Measurements from ENCODE around the gene PEX6. TPM values are rescaled to one million over a fixed set of nuclear protein-coding genes. Genes with fewer than 3 reads are reported as not detected.

PEX6 gene
- total and polyA plus RNA-seq, 2 experiments from 2014 or later, result 6.5 to 25.1 TPM

DNA sequence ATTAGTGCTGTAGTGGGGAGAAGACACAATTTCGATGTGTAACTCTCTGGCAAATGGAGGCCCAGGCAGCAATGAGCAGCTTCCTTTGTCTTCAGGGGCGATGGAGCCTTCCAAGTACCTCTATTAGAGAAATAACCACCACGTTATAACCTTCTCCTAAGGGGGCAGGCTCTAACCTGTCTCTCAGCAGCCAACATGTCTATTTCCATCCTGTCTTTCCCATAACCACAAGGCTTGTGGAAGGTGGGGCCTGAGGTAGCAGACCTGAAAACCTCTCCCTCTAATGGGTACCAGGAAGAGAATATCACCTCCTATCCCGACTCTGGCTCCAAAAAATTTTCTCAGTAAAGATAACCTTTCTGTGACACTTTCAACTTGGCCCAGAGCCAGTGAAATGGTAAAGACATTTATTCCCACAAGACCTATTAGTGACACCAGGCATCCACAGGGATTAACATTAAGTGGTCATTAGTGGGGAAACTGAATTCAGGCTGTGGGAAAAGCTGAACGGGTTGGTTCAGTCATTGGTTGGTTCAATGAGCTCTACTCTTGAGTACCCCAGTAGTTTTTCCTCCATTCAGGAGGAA is 4.0 kb downstream of the PEX6 start:
- H3K9me3 Mint-ChIP-seq, result no peaks in the 10 kb centered on the region
- TF ChIP-seq CREB1 (CRISPR knock-in tag; IDR thresholded peaks at IDR 0.05; ENCODE audit: low read depth) (no peak), ZNF331 (CRISPR knock-in tag; IDR thresholded peaks at IDR 0.05; ENCODE audit: low read depth) (no peak), ZNF114 (CRISPR knock-in tag; IDR thresholded peaks at IDR 0.05) (no peak)
- TF ChIP-seq, protein P1, sequence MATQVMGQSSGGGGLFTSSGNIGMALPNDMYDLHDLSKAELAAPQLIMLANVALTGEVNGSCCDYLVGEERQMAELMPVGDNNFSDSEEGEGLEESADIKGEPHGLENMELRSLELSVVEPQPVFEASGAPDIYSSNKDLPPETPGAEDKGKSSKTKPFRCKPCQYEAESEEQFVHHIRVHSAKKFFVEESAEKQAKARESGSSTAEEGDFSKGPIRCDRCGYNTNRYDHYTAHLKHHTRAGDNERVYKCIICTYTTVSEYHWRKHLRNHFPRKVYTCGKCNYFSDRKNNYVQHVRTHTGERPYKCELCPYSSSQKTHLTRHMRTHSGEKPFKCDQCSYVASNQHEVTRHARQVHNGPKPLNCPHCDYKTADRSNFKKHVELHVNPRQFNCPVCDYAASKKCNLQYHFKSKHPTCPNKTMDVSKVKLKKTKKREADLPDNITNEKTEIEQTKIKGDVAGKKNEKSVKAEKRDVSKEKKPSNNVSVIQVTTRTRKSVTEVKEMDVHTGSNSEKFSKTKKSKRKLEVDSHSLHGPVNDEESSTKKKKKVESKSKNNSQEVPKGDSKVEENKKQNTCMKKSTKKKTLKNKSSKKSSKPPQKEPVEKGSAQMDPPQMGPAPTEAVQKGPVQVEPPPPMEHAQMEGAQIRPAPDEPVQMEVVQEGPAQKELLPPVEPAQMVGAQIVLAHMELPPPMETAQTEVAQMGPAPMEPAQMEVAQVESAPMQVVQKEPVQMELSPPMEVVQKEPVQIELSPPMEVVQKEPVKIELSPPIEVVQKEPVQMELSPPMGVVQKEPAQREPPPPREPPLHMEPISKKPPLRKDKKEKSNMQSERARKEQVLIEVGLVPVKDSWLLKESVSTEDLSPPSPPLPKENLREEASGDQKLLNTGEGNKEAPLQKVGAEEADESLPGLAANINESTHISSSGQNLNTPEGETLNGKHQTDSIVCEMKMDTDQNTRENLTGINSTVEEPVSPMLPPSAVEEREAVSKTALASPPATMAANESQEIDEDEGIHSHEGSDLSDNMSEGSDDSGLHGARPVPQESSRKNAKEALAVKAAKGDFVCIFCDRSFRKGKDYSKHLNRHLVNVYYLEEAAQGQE (IDR thresholded peaks at IDR 0.05; ENCODE audit: unreplicated experiment), result no peak
- H3K27ac ChIP-seq (ENCODE audit: low read depth), result no peak overlapping the region
- peaks cover 13% of the 10 kb centered on the region for H3K4me1 Mint-ChIP-seq
- no peaks in the 10 kb centered on the region for H3K9me2 ChIP-seq (ENCODE audit: insufficient read depth)
- no peaks in the 10 kb centered on the region; the same call in 1 of the 2 replicates for H4K20me1 ChIP-seq (replicated peaks; ENCODE audit: insufficient read depth)
- H3K4me1 ChIP-seq (ENCODE audit: insufficient read depth), result peaks cover 11% of the 10 kb centered on the region
- DNase-seq (ENCODE audit: low spot score) (no peak), ATAC-seq (no peak)
- H3K36me3 Mint-ChIP-seq (ENCODE audit: low read depth), result 0 out of 3 replicates have a peak, but pooled peaks cover 4% of the 10 kb centered on the region
- no peaks in the 10 kb centered on the region for H3K36me3 ChIP-seq (ENCODE audit: insufficient read depth)
- H3K4me2 ChIP-seq, result no peak overlapping the region
- no peak overlapping the region for H2AFZ ChIP-seq
- no peak overlapping the region for H3K4me3 ChIP-seq
- no peak overlapping the region for H3K27ac Mint-ChIP-seq
- H3K27me3 ChIP-seq (ENCODE audit: insufficient read depth), result no peaks in the 10 kb centered on the region
- H3F3A ChIP-seq (replicated peaks; ENCODE audit: low read depth), result peaks cover 11% of the 10 kb centered on the region; the same call in 1 of the 2 replicates
- peaks cover 7% of the 10 kb centered on the region for H3K27me3 Mint-ChIP-seq (ENCODE audit: insufficient read depth, low read depth, poor library complexity)
- H3K79me2 ChIP-seq (replicated peaks; ENCODE audit: insufficient read depth), result peaks cover 5% of the 10 kb centered on the region; the same call in 1 of the 2 replicates
- no peak overlapping the region for H3K4me3 Mint-ChIP-seq

DNA sequence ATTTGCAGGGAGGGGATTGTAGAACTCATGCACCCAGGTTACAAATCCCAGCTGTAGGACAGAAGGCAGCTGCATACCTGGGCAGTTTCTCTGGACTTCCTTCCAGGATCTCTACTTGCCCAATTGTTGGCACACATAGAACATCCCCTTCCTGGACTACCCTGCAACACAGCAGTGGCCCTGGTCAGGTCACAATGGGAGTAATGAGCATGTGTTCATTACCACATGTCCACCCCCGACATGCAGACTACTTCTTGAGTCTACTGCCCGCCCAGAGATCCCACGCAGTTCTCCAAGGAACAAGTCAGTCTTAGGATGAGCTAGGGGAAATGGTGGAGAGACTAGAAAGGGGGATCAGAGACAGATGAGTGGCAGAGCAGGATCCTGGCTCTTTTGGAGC is 5.1 kb downstream of the PEX6 start:
- peaks cover 7% of the 10 kb centered on the region for H3K4me1 Mint-ChIP-seq
- no peak overlapping the region for H3K27ac Mint-ChIP-seq
- no peaks in the 10 kb centered on the region; the same call in 1 of the 2 replicates for H4K20me1 ChIP-seq (replicated peaks; ENCODE audit: insufficient read depth)
- peaks cover 5% of the 10 kb centered on the region; the same call in 1 of the 2 replicates for H3K79me2 ChIP-seq (replicated peaks; ENCODE audit: insufficient read depth)
- H3K36me3 Mint-ChIP-seq (ENCODE audit: low read depth), result 0 out of 3 replicates have a peak, but pooled peaks cover 4% of the 10 kb centered on the region
- TF ChIP-seq ZNF331 (CRISPR knock-in tag; IDR thresholded peaks at IDR 0.05; ENCODE audit: low read depth) (no peak), ZNF114 (CRISPR knock-in tag; IDR thresholded peaks at IDR 0.05) (no peak), EZH2 (IDR thresholded peaks at IDR 0.05; ENCODE audit: low read depth, unreplicated experiment) (no peak), POLR2AphosphoS5 (IDR thresholded peaks at IDR 0.05; ENCODE audit: low read depth) (no peak)
- TF ChIP-seq, protein P1 (IDR thresholded peaks at IDR 0.05; ENCODE audit: unreplicated experiment), result no peak
- TF ChIP-seq, protein P2, sequence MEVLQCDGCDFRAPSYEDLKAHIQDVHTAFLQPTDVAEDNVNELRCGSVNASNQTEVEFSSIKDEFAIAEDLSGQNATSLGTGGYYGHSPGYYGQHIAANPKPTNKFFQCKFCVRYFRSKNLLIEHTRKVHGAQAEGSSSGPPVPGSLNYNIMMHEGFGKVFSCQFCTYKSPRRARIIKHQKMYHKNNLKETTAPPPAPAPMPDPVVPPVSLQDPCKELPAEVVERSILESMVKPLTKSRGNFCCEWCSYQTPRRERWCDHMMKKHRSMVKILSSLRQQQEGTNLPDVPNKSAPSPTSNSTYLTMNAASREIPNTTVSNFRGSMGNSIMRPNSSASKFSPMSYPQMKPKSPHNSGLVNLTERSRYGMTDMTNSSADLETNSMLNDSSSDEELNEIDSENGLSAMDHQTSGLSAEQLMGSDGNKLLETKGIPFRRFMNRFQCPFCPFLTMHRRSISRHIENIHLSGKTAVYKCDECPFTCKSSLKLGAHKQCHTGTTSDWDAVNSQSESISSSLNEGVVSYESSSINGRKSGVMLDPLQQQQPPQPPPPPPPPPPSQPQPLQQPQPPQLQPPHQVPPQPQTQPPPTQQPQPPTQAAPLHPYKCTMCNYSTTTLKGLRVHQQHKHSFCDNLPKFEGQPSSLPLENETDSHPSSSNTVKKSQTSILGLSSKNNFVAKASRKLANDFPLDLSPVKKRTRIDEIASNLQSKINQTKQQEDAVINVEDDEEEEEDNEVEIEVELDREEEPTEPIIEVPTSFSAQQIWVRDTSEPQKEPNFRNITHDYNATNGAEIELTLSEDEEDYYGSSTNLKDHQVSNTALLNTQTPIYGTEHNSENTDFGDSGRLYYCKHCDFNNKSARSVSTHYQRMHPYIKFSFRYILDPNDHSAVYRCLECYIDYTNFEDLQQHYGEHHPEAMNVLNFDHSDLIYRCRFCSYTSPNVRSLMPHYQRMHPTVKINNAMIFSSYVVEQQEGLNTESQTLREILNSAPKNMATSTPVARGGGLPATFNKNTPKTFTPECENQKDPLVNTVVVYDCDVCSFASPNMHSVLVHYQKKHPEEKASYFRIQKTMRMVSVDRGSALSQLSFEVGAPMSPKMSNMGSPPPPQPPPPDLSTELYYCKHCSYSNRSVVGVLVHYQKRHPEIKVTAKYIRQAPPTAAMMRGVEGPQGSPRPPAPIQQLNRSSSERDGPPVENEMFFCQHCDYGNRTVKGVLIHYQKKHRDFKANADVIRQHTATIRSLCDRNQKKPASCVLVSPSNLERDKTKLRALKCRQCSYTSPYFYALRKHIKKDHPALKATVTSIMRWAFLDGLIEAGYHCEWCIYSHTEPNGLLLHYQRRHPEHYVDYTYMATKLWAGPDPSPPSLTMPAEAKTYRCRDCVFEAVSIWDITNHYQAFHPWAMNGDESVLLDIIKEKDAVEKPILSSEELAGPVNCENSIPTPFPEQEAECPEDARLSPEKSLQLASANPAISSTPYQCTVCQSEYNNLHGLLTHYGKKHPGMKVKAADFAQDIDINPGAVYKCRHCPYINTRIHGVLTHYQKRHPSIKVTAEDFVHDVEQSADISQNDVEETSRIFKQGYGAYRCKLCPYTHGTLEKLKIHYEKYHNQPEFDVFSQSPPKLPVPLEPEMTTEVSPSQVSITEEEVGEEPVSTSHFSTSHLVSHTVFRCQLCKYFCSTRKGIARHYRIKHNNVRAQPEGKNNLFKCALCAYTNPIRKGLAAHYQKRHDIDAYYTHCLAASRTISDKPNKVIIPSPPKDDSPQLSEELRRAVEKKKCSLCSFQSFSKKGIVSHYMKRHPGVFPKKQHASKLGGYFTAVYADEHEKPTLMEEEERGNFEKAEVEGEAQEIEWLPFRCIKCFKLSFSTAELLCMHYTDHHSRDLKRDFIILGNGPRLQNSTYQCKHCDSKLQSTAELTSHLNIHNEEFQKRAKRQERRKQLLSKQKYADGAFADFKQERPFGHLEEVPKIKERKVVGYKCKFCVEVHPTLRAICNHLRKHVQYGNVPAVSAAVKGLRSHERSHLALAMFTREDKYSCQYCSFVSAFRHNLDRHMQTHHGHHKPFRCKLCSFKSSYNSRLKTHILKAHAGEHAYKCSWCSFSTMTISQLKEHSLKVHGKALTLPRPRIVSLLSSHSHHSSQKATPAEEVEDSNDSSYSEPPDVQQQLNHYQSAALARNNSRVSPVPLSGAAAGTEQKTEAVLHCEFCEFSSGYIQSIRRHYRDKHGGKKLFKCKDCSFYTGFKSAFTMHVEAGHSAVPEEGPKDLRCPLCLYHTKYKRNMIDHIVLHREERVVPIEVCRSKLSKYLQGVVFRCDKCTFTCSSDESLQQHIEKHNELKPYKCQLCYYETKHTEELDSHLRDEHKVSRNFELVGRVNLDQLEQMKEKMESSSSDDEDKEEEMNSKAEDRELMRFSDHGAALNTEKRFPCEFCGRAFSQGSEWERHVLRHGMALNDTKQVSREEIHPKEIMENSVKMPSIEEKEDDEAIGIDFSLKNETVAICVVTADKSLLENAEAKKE (CRISPR knock-in tag; IDR thresholded peaks at IDR 0.05), result no peak
- no peak overlapping the region for H3K4me2 ChIP-seq
- H3K9me2 ChIP-seq (ENCODE audit: insufficient read depth), result no peaks in the 10 kb centered on the region
- H3K9me3 Mint-ChIP-seq, result no peaks in the 10 kb centered on the region
- H3F3A ChIP-seq (replicated peaks; ENCODE audit: low read depth), result peaks cover 8% of the 10 kb centered on the region; the same call in 1 of the 2 replicates
- peaks cover 4% of the 10 kb centered on the region for H3K4me1 ChIP-seq (ENCODE audit: insufficient read depth)
- H2AFZ ChIP-seq, result no peak overlapping the region
- no peak overlapping the region for H3K27ac ChIP-seq (ENCODE audit: low read depth)
- no peaks in the 10 kb centered on the region for H3K27me3 ChIP-seq (ENCODE audit: insufficient read depth)
- ATAC-seq (no peak), DNase-seq (ENCODE audit: low spot score) (no peak)
- H3K4me3 Mint-ChIP-seq, result no peak overlapping the region
- no peak overlapping the region for H3K4me3 ChIP-seq
- H3K36me3 ChIP-seq (ENCODE audit: insufficient read depth), result no peaks in the 10 kb centered on the region
- peaks cover 5% of the 10 kb centered on the region for H3K27me3 Mint-ChIP-seq (ENCODE audit: insufficient read depth, low read depth, poor library complexity)

All from GM23338 (cell line).